Mesendoderm (in vitro differentiated cells): ENCODE results near the gene PCNX1.

Source experiments
- DNase-seq: peaks from one replicate; pipeline ENCODE4 v3.0.0; 2013
- H2AK5ac ChIP-seq: 2 replicates; pipeline ENCODE4 v1.6.1; 2013; ENCODE audit warnings: low read length, inconsistent platforms
- H2BK120ac ChIP-seq: 2 replicates; pipeline ENCODE4 v1.6.1; 2013; ENCODE audit warnings: low read depth, mild to moderate bottlenecking, low read length, moderate library complexity, mixed read lengths
- H2BK15ac ChIP-seq: replicated peaks from 2 replicates; pipeline ENCODE4 v1.6.1; 2013; ENCODE audit warnings: low read depth, mild to moderate bottlenecking, moderate library complexity
- H2BK5ac ChIP-seq: 2 replicates; pipeline ENCODE4 v1.6.1; 2013; ENCODE audit warnings: low read length, inconsistent platforms
- H3K18ac ChIP-seq: 2 replicates; pipeline ENCODE4 v1.6.1; 2013; ENCODE audit warnings: mild to moderate bottlenecking, low read length, mixed read lengths
- H3K23ac ChIP-seq: one replicate; pipeline ENCODE4 v1.6.1; 2013; ENCODE audit warnings: low read length
- H3K27ac ChIP-seq: 2 replicates; pipeline ENCODE4 v1.5.1; 2013; ENCODE audit warnings: low read depth, mild to moderate bottlenecking, inconsistent platforms, low read length, moderate library complexity
- H3K27me3 ChIP-seq: 2 replicates; pipeline ENCODE4 v1.6.1; 2013; ENCODE audit warnings: low read length, control low read depth, mild to moderate bottlenecking, inconsistent platforms; ENCODE audit not compliant: insufficient read depth, poor library complexity
- H3K36me3 ChIP-seq: 2 replicates; pipeline ENCODE4 v1.6.1; 2013; ENCODE audit warnings: low read length, inconsistent platforms; ENCODE audit not compliant: control insufficient read depth, insufficient read depth
- H3K4ac ChIP-seq: one replicate; pipeline ENCODE4 v1.6.1; 2013; ENCODE audit warnings: low read depth, mild to moderate bottlenecking, low read length, moderate library complexity
- H3K4me1 ChIP-seq: 2 replicates; pipeline ENCODE4 v1.6.1; 2013; ENCODE audit warnings: low read depth, low read length, inconsistent platforms; ENCODE audit not compliant: control insufficient read depth
- H3K4me2 ChIP-seq: 2 replicates; pipeline ENCODE4 v1.6.1; 2013; ENCODE audit warnings: low read length
- H3K4me3 ChIP-seq: 2 replicates; pipeline ENCODE4 v1.5.1; 2013; ENCODE audit warnings: mild to moderate bottlenecking, low read length
- H3K56ac ChIP-seq: one replicate; pipeline ENCODE4 v1.6.1; 2013; ENCODE audit warnings: low read length
- H3K79me1 ChIP-seq: 2 replicates; pipeline ENCODE4 v1.6.1; 2013; ENCODE audit warnings: low read length, inconsistent platforms
- H3K79me2 ChIP-seq: 2 replicates; pipeline ENCODE4 v1.6.1; 2013; ENCODE audit warnings: mild to moderate bottlenecking, low read length; ENCODE audit not compliant: control insufficient read depth, insufficient read depth
- H3K9ac ChIP-seq: 2 replicates; pipeline ENCODE4 v1.6.1; 2013; ENCODE audit warnings: low read length, inconsistent platforms
- H4K5ac ChIP-seq: one replicate; pipeline ENCODE4 v1.6.1; 2013; ENCODE audit warnings: low read length
- H4K8ac ChIP-seq: one replicate; pipeline ENCODE4 v1.6.1; 2013; ENCODE audit warnings: low read depth, mild to moderate bottlenecking, control low read depth, low read length, moderate library complexity
- WGBS: extraction: QIAGEN DNeasy Blood & Tissue Kit; methylation state at CpG from one replicate; pipeline ENCODE4 v1.1.7; 2013; ENCODE audit warnings: low lambda C conversion rate, missing lambda C conversion rate; ENCODE audit not compliant: insufficient coverage; ENCODE audit errors: extremely low coverage; 5-methylcytosine and 5-hydroxymethylcytosine counted together

PCNX1 gene

DNA sequence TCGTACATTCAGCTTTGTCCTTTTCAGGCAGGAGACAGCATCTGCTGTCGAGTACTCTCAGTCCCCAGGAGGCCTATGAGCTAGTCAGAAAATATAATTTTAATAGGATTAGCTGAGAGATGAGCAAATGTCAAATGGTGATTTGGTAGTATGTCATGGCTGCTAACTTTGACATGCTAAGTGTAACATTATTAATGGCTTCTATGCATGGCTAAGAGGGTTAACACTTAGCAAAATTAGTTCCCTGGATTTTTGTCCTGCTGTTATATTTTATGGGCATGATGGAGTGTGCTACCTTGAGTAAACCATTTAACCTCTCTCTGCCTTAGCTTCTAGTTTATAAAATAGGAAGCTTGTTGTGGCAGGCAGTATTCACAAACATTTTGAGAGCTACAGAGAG is 2.9 kb upstream of the PCNX1 start:
- Histone ChIP-seq H3K4ac (no peak overlapping the region), H4K5ac (no peak overlapping the region), H2AK5ac (no peak overlapping the region), H3K36me3 (no peaks in the 10 kb centered on the region), H2BK5ac (no peak overlapping the region), H3K4me2 (no peak overlapping the region), H3K4me3 (no peak overlapping the region), H3K23ac (no peak overlapping the region), H3K27me3 (no peaks in the 10 kb centered on the region), H3K56ac (no peak overlapping the region), H2BK120ac (no peak overlapping the region), H2BK15ac (no peak overlapping the region), H3K27ac (no peak overlapping the region), H3K18ac (no peak overlapping the region), H3K4me1 (no peaks in the 10 kb centered on the region), H4K8ac (no peak overlapping the region), H3K9ac (no peak overlapping the region), H3K79me2 (peaks cover 15% of the 10 kb centered on the region), H3K79me1 (peaks cover 2% of the 10 kb centered on the region)
- WGBS, result no CpG with 5 or more reads among the region's 2 CpGs
- no peak for DNase-seq

DNA sequence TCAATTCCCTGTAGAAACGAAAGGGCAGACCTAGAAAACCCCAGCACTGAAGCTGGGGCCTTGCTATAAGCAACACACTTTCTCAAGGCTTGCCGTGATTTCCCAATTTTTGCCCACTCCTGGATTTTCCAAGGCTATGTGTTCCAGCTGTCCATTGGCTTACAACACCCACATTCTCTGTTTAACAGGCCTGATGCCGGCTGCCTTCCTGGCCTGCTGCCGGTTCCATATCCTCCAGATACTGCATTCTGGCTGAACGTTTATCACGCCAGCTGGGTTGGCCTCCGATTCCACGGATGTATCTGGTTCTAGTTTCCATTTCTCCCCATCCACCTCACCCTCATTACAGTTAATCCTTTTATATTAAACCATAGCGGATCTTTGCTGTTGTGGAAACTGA is 2.0 kb upstream of the PCNX1 start:
- peaks cover 2% of the 10 kb centered on the region for H3K79me1 ChIP-seq
- no peak overlapping the region for H3K18ac ChIP-seq
- H2BK5ac ChIP-seq, result no peak overlapping the region
- no peaks in the 10 kb centered on the region for H3K27me3 ChIP-seq
- no peak overlapping the region for H3K23ac ChIP-seq
- DNase-seq, result no peak
- WGBS, result no CpG with 5 or more reads among the region's 9 CpGs
- no peaks in the 10 kb centered on the region for H3K36me3 ChIP-seq
- no peak overlapping the region for H3K4ac ChIP-seq
- H3K79me2 ChIP-seq, result peaks cover 22% of the 10 kb centered on the region
- no peaks in the 10 kb centered on the region for H3K4me1 ChIP-seq
- no peak overlapping the region for H4K5ac ChIP-seq
- no peak overlapping the region for H3K4me2 ChIP-seq
- H4K8ac ChIP-seq, result no peak overlapping the region
- no peak overlapping the region for H2AK5ac ChIP-seq
- H3K9ac ChIP-seq, result no peak overlapping the region
- H3K56ac ChIP-seq, result no peak overlapping the region
- H2BK15ac ChIP-seq, result no peak overlapping the region
- no peak overlapping the region for H3K4me3 ChIP-seq
- no peak overlapping the region for H3K27ac ChIP-seq
- H2BK120ac ChIP-seq, result no peak overlapping the region

DNA sequence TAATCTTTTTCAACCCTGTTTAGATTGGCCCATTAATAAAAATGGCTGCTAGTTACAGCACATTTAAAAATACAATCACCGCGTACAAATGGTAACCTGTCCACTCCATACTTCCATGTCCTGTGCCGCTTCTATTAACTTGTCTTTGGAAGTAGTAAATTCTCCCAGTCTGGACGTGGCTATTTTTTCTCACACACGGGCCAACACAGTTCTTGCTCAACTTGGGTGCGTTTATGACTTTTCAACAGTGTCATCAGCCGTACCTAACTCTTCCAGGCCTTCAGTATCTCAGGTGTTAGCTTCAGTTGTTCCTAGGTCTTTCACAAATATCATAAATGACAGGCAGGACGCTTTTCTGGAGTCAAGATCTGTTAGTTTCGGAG is 475 bp upstream of the PCNX1 start:
- Histone ChIP-seq H3K4me1 (no peaks in the 10 kb centered on the region), H3K4me3 (peak overlapping the region; percentile 22), H3K18ac (no peak overlapping the region), H2BK15ac (peak overlapping the region; percentile 41), H3K27me3 (no peaks in the 10 kb centered on the region), H3K9ac (peak overlapping the region; percentile 67), H3K79me2 (peaks cover 34% of the 10 kb centered on the region), H3K23ac (no peak overlapping the region), H4K5ac (no peak overlapping the region), H3K4ac (no peak overlapping the region), H3K4me2 (peak overlapping the region; percentile 65), H3K79me1 (peaks cover 2% of the 10 kb centered on the region), H2AK5ac (no peak overlapping the region), H2BK5ac (no peak overlapping the region), H3K56ac (peak overlapping the region; percentile 5), H3K36me3 (no peaks in the 10 kb centered on the region), H4K8ac (no peak overlapping the region), H3K27ac (no peak overlapping the region), H2BK120ac (no peak overlapping the region)
- no peak for DNase-seq
- WGBS, result no CpG with 5 or more reads among the region's 9 CpGs

DNA sequence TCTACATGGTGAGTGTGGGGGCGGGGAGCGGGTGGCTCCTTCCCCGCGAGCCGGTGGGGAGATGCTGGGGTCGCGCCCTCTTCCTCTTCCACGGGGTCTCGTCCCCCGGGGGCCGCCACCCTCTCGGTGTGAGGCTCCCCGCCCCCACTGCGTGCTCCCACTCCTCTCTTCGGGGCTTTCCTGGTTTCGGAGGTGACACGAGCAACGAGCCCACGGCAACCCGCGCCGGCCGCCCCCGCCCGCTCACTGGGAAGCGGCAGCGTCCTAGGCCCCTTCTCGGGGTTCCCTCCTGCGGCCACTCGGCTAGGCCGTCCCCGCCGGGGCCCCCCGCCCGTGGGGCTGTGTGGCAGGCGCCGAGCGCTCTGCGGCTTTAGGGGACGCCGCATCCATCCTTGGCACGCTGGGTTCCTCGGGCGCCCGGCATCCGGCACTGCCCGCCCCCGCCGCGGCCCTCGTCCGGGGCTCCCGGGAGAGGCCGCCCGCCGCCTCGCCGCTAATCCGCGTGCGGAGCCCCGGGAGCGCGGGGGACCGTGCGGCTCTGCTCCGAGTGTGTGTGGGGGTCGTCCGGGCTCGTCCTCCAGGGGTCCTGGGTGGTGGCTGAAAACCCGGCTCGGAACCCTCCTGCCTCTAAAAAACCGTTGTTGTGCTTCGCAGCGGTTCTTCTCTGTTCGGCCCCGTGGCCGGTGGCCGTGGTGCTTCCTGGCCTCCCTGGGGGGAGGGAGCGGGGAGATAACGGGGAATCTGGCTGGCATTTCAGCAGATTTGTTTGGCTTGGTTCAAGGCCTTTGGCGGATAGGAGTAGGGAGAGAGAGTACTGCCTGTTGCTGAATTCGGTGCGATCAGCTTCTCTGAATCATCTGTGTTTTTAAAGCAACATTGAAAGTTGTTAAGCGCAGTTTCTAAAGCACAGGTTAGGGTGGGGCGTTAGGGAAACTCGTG is 1.0 kb downstream of the PCNX1 start:
- H2BK5ac ChIP-seq, result peak overlapping the region; percentile 59
- H2BK15ac ChIP-seq, result no peak overlapping the region
- peak overlapping the region; percentile 60 for H3K4ac ChIP-seq
- peak overlapping the region; percentile 84 for H3K18ac ChIP-seq
- peaks cover 46% of the 10 kb centered on the region for H3K79me2 ChIP-seq
- H3K23ac ChIP-seq, result peak overlapping the region; percentile 59
- H3K27me3 ChIP-seq, result no peaks in the 10 kb centered on the region
- peak overlapping the region; percentile 92 for H3K4me3 ChIP-seq
- no peak overlapping the region for H2AK5ac ChIP-seq
- peak overlapping the region; percentile 23 for H2BK120ac ChIP-seq
- H4K5ac ChIP-seq, result no peak overlapping the region
- H3K27ac ChIP-seq, result peak overlapping the region; percentile 92
- peaks cover 5% of the 10 kb centered on the region for H3K79me1 ChIP-seq
- WGBS, result no CpG with 5 or more reads among the region's 87 CpGs
- no peaks in the 10 kb centered on the region for H3K4me1 ChIP-seq
- peak overlapping the region; percentile 97 for H3K56ac ChIP-seq
- H3K36me3 ChIP-seq, result no peaks in the 10 kb centered on the region
- DNase-seq, result peak; percentile 95
- H3K4me2 ChIP-seq, result peak overlapping the region; percentile 96
- H4K8ac ChIP-seq, result no peak overlapping the region
- H3K9ac ChIP-seq, result peak overlapping the region; percentile 94

DNA sequence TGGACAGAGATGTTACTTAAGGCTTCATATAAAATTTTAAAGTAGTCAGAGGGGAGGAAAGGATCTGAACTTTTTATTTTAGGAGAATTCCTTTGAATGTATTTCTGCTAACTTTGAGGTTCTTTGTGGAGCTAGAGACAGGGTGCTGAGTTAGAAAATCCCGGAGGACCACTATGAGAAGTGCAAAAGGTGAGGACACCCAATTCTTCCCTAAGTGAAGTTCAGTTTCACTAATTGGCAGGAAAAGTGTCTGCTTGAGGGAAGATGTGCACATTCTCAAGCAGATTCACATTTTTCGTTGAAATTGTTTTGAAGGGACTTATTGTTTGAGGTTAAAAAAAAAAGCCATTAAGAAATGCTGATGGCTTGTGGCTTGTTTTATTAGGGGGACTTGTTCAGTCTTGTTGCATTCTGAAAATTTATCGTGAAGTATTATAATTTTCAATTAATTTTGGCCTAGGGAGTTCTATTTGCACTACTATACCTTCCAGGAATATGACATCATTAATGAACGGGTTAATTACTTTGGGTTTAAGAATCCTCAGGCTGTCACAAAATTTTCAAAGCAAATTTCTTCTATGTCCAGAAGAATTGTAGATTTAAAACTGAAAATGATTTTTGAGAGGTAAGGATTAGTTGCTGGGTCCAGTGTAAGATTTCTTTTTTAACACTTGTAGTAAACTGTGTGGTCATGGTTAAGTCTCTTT is 1.8 kb downstream of the PCNX1 start:
- Histone ChIP-seq H2BK5ac (no peak overlapping the region), H3K27ac (no peak overlapping the region), H3K4me1 (no peaks in the 10 kb centered on the region)

More for the DNA sequence above, 1.8 kb downstream of the PCNX1 start:
- no peak overlapping the region for H3K23ac ChIP-seq
- H3K27me3 ChIP-seq, result no peaks in the 10 kb centered on the region
- H3K56ac ChIP-seq, result peak overlapping the region; percentile 97
- peaks cover 48% of the 10 kb centered on the region for H3K79me2 ChIP-seq
- H4K8ac ChIP-seq, result no peak overlapping the region
- H2AK5ac ChIP-seq, result no peak overlapping the region
- H3K79me1 ChIP-seq, result peaks cover 5% of the 10 kb centered on the region
- no peak overlapping the region for H2BK15ac ChIP-seq
- no peaks in the 10 kb centered on the region for H3K36me3 ChIP-seq
- H4K5ac ChIP-seq, result no peak overlapping the region
- H3K4me3 ChIP-seq, result peak overlapping the region; percentile 92
- H3K4ac ChIP-seq, result no peak overlapping the region
- whole genome bisulfite sequencing, result no CpG with 5 or more reads among the region's 4 CpGs
- no peak overlapping the region for H3K18ac ChIP-seq
- H2BK120ac ChIP-seq, result no peak overlapping the region
- no peak for DNase-seq
- H3K9ac ChIP-seq, result peak overlapping the region; percentile 94
- H3K4me2 ChIP-seq, result peak overlapping the region; percentile 96
